NCI-H2196 treated with DMSO at 0.1 percent for 48 hours (cell line): Measurements from ENCODE around the gene BMERB1.
"Not testable (repeated sequence)": the region's sequence is repeated elsewhere in the genome, so short reads cannot be mapped to it uniquely, and the experiment has no call there.

ENCODE experiments used
- DNase-seq: peaks from one replicate; lab custom pipeline; 2025; ENCODE audit not compliant: unreplicated experiment; lab: John Stamatoyannopoulos, UW

The BMERB1 gene

GRCh38 chr16:15434425-15435215, at the start of gene BMERB1:
Gene BMERB1 (plus strand): TSS chr16:15434588. CDS start chr16:15434654, 66 bp downstream.
- DNase-seq: no peak

DNA sequence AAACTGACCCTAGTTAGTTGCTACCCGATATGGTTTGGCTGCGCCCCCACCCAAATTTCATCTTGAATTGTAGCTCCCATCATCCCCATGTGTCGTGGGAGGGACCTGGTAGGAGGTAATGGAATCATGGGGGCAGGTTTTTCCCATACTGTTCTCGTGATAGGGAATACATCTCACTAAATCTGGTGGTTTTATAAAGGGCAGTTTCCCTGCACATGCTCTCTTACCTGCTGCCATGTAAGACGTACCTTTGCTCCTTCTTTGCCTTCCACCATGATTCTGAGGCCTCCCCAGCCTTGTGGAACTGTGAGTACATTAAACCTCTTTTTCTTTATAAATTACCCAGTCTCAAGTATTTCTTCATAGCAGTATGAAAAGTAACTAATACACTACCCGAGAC, 46.3 kb upstream of the BMERB1 start:
- not testable (repeated sequence) for DNase-seq

DNA sequence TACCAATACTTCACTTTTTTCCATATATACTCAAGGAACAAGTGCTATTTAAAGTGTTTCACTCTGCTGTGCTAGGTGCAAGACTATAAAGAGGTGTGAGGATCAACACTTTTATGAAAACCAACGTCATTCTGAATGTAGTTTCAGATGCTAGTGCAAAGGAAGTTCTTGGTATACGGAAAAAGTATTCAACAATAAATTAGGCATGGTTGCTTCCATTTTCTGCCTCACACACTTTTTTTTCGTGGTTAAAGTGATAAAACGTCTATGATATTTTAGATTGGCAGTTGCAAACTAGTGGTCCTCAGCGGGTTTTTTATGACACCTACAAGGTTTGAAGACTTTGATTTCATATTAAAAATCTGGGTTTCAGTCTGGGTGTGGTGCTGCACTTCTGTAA, 44.5 kb upstream of the BMERB1 start:
- DNase-seq: not testable (repeated sequence)

GRCh38 chr16:15393025-15393424, 41.4 kb upstream of the BMERB1 start:
- not testable (repeated sequence) for DNase-seq

DNA sequence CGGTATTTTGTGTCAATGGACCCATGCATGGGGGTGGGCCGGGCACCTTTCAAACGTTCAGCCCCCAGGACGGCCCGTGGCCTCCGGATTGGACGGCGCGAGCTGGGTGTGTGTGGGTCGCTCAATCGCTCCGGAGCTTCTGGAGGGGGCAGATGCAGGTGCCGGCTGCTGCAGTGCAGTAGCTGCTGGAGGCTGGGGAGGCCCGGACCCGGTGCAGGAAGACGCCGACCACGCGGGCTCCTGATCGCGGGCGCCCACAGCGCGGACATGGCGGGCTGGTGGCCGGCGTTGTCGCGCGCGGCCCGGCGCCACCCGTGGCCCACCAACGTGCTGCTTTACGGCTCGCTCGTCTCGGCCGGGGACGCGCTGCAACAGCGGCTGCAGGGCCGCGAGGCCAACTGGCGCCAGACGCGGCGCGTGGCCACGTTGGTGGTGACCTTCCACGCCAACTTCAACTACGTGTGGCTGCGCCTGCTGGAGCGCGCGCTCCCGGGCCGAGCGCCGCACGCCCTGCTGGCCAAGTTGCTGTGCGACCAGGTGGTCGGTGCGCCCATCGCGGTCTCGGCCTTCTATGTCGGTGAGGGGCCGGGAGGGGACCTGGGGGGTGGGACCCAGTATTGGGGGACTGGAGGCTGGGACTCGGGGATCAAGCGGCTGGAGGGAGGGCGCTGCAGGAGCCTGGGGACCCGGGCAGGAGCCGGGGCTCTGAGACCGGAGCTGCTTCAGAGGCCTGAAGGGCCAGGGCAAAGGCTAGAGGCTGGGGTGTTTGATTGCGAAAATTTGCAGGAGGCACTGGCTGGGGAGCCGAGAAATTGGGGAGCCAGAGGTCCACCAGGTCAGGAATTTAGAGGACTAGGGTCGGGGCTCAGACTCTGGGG, 38.5 kb upstream of the BMERB1 start, which contains the start of gene MPV17L:
Gene MPV17L, plus strand, starts transcription at position 124 of the 878 bp plus-strand sequence. Its CDS starts 144 bp downstream, at position 268.
- DNase-seq: not testable (repeated sequence)

DNA sequence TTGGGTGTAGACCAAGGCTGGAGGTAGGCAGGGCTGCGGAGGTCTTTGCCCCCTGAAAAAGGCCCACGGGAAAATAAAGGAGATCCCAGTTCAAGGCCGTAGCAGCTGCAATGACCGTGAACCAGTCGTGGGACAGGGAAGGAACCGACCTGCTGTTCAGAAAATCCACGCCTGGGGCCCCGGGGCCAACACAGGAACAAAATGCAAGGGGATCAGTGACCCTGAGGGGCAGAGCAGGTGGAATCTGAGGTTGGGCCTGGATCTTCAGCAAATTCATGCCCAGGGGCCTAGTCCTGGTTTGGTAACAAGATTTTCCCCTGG, 37.9 kb upstream of the BMERB1 start:
- not testable (repeated sequence) for DNase-seq

DNA sequence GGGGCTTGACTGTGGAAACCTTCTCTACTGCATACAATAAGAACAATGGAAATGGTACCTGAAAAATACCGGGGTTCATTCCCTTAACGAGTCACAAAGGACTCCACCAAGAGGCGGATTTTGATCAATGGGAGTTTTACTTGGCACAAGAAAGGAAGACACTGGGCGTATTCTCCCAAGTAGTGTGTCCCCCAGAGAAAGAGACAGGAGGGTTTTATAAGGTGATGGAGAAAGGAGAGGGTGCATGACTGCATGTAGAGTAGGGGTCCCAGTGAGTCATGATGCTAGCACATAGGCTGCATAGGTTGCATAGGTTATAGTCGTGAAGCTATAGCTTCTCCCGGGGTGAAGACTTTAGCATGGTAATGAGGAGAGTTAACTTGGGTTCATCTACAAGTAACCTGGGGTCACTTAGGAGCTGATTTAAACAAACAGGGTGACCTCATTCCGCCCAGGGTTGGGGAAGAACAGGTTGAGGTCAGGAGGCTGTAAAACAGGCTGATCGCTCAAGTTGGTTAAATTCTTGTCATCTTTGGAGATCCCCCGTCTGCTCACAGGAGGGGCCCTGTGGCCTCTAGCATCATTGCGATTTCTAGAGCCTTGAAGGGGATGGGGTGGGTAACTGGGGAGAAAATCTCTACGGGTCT, 37.3 kb upstream of the BMERB1 start:
- no peak for DNase-seq

DNA sequence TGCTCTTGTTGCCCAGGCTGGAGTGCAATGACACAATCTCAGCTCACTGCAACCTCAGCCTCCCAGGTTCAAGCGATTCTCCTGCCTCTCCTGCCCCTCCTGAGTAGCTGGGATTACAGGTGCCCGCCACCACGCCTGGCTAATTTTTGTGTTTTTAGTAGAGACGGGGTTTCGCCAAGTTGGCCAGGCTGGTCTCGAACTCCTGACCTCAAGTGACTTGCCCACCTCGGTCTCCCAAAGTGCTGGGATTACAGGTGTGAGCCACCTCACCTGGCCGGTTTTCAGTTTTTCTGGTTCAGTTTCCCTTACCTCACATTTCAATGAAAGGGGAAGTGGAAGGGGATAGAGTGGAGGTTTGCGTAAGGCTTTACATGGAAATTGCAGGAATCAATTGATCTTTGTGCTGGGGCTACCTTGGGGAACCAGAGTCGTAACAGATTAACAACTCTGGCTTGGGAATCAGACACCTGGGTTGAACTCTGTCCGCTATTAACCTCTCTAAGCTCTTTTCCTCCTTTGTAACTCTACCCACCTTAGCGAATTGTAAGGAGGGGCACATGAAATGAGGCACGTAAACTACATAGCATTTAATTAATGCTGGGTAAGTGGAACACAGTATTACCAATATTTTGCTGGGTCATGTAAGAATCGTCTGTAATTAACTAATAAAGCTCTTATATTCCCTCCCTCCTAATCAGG, 35.6 kb upstream of the BMERB1 start:
- DNase-seq: no peak

DNA sequence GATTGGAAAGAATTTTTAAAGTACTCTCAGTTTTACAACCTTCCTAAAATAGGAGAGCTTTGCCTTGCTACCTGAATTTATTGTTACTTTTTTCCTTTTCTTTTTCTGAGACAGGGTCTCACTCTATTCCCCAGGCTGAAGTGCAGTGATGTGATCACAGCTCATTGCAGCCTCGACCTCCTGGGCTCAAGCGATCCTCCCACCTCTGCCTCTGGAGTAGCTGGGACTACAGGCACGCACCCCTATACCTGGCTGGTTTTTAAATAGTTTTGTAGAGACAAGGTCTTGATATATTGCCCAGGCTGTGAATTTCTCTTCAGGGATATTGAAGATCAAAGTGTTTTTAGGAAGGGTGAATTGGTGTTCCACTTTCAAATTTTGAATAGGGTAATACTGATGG, 35.1 kb upstream of the BMERB1 start:
- DNase-seq: no peak

DNA sequence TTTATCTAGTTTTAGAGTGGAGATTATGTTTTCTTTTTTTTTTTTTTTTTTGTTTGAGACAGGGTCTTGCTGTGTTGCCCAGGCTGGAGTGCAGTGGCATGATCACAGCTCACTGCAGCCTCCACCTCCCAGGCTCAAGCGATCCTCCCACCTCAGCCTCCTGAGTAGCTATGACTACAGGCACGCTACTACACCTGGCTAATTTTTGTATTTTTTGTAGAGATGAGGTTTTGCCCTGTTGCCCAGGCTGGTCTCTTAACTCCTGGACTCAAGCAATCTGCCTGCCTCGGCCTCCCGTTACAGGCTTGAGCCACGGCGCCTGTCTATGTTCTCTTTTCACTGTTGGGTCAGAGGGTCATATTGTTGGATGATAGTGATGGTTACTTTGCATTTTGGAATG, 34.1 kb upstream of the BMERB1 start:
- DNase-seq: not testable (repeated sequence)

DNA sequence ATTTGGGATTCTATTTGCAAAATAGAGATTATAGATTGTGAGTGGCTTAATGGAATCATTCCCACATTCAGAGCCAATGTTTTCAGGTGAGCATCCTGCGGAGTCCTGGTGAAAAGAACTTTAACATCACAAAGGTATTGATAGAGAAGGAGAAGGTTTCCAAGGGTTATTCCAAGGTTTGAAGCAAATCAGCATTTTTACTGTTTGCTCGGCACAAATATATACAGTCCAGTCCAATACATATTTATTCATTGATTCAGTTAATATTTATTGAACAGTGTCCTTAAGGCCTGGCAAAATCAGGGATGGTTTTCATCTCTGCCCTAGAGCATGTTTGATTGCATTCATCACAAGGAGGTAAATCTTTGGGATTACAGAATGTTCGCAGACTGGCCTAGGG, 32.4 kb upstream of the BMERB1 start:
- DNase-seq: no peak

DNA sequence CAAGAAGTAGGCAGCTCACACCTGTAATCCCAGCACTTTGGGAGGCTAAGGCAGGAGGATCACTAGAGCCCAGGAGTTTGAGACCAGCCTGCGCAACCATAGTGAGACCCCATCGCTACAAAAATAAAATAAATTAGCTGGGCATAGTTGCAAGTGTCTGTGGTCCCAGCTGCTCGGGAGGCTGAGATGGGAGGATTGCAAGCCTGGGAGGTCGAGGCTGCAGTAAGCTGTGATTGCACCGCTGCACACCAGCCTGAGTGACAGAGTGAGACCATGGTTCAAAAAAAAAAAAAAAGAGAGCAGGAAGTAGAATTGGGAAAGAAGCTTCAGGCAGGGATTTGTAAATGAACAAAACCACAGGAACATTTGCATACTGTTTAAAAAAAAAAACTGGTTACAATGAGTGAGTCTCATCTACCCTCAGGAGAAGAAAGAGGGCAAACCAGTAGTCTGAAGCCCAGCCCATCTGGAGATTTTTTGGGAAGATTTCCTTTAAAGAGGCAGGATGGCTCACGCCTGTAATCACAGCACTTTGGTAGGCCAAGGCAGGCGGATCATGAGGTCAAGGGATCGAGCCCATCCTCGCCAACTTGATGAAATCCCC, 30.9 kb upstream of the BMERB1 start:
- DNase-seq: no peak

GRCh38 chr16:15404091-15404490, 30.3 kb upstream of the BMERB1 start:
- not testable (repeated sequence) for DNase-seq

- no peak for DNase-seq
These were observed 29.6 kb upstream of the BMERB1 start for GRCh38 chr16:15404792-15405191.

DNA sequence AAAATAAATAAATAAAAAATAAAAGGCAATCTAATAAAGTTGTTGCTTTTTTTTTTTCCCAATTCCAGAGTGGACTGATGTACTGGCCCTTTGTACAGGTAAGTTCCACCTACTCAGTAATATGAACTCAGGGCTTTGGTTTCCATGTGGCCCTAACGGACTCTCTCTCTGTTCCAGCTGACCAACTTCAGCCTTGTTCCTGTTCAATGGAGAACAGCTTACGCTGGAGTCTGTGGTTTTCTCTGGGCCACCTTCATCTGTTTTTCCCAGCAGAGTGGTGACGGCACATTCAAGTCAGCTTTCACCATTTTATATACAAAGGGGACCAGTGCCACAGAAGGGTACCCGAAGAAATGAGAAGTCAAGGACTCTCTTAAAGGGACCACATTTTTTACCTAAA, 26.6 kb upstream of the BMERB1 start:
- not testable (repeated sequence) for DNase-seq

GRCh38 chr16:15409476-15409875, 24.9 kb upstream of the BMERB1 start:
- not testable (repeated sequence) for DNase-seq

- DNase-seq: no peak
These were observed 18.8 kb upstream of the BMERB1 start for GRCh38 chr16:15415511-15415985.

DNA sequence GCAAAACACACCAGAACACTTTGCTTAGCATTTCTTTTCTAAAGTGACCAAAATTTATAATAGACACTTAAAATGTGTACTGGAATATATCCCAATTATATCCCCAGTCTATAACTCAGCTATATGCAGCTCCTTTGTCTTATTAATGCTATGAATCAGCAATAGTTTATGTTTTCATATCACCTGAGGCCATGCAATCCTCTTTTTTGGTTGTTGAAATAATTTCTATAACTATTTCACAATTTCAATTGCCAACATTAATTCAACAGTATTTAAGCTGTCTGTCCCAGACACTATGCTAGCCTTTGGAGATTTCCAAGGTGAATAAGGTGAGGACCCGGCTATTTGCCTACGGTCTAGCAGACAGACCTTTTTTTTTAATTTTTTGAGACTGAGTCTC, 17.2 kb upstream of the BMERB1 start:
- no peak for DNase-seq

DNA sequence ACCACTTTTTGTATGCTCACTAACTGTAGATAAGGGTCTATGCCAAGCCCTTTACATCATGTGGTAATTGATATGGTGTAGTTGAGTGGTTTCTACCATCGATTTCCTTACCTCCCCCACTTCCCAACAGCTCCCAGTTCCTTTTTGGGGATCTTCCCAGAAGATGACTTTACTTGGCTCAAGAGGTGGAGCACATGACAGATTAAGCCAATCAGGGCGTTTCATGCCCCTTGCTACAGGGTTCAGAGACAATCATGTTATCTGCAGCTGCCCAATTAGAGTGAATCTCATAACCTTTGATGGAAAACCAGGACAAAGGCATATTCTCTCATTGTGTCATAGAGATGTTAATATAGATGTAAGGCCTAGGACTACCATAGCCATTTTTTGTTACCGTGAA, 16.2 kb upstream of the BMERB1 start:
- no peak for DNase-seq

- not testable (repeated sequence) for DNase-seq
These were observed 12.7 kb upstream of the BMERB1 start for GRCh38 chr16:15421696-15422095.
